T47D (cell line): ENCODE data around the gene ACAN.
A peak's percentile ranks its signal among the peaks of the same experiment; 100 is the strongest.
"Not testable (repeated sequence)": the region's sequence is repeated elsewhere in the genome, so short reads cannot be mapped to it uniquely, and the experiment has no call there.

ENCODE experiments used
- DNase-seq, 2 experiments: peaks; one replicate each; pipeline versions ENCODE4 v3.0.0 to v3.0.0-alpha.2; 2011 to 2012; ENCODE audit warnings: low read depth in 1 of 2, low spot score in 1 of 2
- JUND ChIP-seq: IDR thresholded peaks from 2 replicates; pipeline ENCODE4 v1.6.1; 2012; ENCODE audit warnings: low read depth
- in situ Hi-C: cut with HindIII; loops from 2 replicates; pipeline ENCODE4 v1.10.0; 2016; ENCODE audit warnings: low sequenced_read_pairs, low pct_unique_long_range_greater_than_20kb

The ACAN gene

DNA sequence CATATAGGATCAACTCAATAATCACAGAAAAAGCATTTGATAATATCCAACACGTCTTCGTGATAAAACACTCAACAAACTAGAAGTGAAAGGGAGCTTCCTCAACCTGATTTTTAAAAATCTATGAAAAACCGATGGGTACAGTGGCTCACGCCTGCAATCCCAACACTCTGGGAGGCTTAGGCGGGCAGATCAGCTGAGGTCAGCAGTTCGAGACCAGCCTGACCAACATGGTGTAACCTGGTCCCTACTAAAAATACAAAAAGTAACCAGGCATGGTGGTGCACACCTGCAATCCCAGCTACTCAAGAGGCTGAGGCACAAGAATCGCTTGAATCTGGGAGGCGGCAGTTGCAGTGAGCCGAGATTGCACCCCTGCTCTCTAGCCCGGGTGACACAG lies 112.1 kb downstream of the ACAN start:
- in situ Hi-C loops, result no loop called here
- no peak for DNase-seq
- no peak for TF ChIP-seq JUND

DNA sequence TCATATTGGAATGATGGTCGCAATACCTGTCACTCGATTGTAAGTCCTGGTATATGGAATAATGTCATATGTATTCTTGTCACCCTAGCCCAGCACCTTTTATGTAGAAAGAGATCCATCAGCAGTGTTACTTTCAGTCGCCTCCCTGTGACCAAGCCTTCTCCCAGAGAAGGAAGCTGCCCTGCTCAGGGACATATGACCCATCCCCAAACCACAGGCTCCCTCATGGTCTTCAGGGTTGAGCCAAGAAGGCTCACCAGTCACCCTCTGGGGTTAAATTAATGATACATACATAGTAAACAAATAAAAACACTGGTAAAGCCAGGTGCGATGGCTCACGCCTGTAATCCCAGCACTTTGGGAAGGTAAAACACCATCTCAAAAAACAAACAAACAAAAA lies 114.5 kb downstream of the ACAN start:
- no peak for TF ChIP-seq JUND
- in situ Hi-C loops, result no loop called here
- DNase-seq, result no peak

DNA sequence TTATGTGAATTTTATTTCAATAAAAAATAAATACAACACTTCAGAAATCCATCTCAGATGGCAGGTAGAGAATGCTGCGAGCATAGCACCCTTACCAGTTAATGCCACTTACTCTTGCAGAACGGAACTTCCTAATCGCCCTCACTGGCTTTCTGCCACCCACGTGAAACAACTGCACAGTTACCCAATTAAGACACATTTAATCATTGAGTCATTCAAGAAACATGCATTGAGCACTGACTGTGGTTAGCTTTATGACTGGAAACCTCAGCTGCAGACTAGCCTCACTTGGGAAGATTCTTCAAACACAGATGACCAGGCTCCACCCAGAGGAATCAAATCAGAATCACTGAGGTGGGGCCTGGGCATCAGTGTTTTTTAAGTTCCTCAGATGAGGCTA lies 115.5 kb downstream of the ACAN start:
- peak in 1 of 2 experiments; percentile 26 for DNase-seq
- no peak for TF ChIP-seq JUND
- in situ Hi-C loops, result no loop called here

DNA sequence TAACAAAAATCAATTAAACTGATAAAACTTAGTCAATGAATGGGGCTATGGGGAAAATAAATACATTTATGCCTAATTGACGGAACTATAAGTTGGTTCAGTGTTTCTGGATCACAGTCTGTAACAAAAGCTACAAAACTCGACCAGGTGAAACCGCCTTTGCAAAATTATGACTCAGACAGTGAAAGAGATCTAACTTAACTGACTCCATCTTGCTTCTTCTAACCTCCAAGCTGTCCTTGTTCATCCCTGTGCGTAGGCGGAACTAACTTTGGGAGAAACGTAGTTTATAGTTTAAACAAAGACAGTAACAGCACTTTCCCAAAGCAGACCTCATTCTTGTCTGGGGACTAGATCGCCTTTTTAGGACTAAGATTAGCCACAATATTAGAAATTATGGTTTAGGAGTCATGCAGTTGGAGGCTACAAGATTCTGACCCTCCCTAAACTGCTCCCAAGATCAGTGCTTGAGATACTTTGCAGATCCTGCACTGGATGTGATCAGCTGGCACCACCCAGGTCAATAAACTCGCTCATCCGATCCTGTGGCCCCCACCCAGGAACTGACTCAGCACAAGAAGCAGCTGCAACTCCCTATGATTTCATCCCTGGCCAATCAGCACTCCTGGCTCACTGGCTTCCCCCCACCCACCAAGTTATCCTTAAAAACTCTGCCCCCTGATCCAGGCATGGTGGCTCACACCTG lies 117.1 kb downstream of the ACAN start:
- no peak for TF ChIP-seq JUND
- no peak for DNase-seq
- in situ Hi-C loops, result no loop called here

DNA sequence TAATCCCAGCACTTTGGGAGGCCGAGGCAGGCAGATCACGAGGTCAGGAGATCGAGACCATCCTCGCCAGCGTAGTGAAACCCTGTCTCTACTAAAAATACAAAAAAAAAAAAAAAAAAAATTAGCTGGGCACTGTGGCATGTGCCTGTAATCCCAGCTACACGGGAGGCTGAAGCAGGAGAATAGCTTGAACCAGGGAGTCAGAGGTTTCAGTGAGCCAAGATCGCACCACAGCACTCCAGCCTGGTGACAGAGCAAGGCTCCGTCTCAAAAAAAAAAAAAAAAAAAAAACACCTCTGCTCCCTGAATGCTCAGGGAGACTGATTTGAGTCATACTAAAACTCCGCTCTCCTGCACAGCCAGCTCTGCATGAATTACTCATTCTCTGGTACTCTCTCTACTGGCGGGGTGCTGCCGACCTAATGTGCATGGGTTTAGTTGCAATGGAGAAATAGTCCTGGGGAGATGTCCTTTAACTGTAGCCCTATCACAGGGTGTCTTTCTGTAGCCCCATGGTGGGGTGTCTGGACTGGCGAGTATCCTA lies 117.7 kb downstream of the ACAN start:
- DNase-seq, in situ Hi-C loops: not testable (repeated sequence)
